Mesenchymal stem cell (in vitro differentiated cells and primary cell): ENCODE data around the gene CXCR3.
"Not testable (repeated sequence)": the region's sequence is repeated elsewhere in the genome, so short reads cannot be mapped to it uniquely, and the experiment has no call there.

Source experiments
- DNase-seq: peaks from one replicate; pipeline ENCODE4 v3.0.0-alpha.2; 2013
- H2AFZ ChIP-seq: one replicate; pipeline ENCODE4 v1.6.1; 2013; ENCODE audit warnings: low read depth, mild to moderate bottlenecking, control low read depth, inconsistent platforms, low read length, moderate library complexity
- H2AK5ac ChIP-seq: 2 replicates; pipeline ENCODE4 v1.6.1; 2013; ENCODE audit warnings: low read length, moderate library complexity, mild to moderate bottlenecking, inconsistent platforms; ENCODE audit not compliant: severe bottlenecking
- H2BK120ac ChIP-seq: one replicate; pipeline ENCODE4 v1.6.1; 2013; ENCODE audit warnings: low read depth, mild to moderate bottlenecking, inconsistent platforms, low read length, moderate library complexity
- H2BK12ac ChIP-seq, 2 experiments: one replicate each; pipeline ENCODE4 v1.6.1; 2013; ENCODE audit warnings: inconsistent platforms in 2 of 2, low read length in 2 of 2, mild to moderate bottlenecking in 2 of 2, moderate library complexity in 2 of 2, control low read depth in 1 of 2
- H2BK15ac ChIP-seq: one replicate; pipeline ENCODE4 v1.6.1; 2013; ENCODE audit warnings: mild to moderate bottlenecking, low read depth, inconsistent platforms; ENCODE audit not compliant: poor library complexity, severe bottlenecking
- H2BK5ac ChIP-seq: 2 replicates; pipeline ENCODE4 v1.6.1; 2013; ENCODE audit warnings: low read depth, mild to moderate bottlenecking, low read length, control low read depth, inconsistent platforms; ENCODE audit not compliant: poor library complexity, severe bottlenecking
- H3K14ac ChIP-seq, 2 experiments: one replicate each; pipeline ENCODE4 v1.6.1; 2013; ENCODE audit warnings: inconsistent platforms in 2 of 2, low read length in 2 of 2, control low read depth in 1 of 2, mild to moderate bottlenecking in 1 of 2, moderate library complexity in 1 of 2
- H3K18ac ChIP-seq, 2 experiments: one replicate each; pipeline ENCODE4 v1.6.1; 2013; ENCODE audit warnings: inconsistent platforms in 2 of 2, low read length in 2 of 2, control low read depth in 1 of 2, low read depth in 1 of 2, mild to moderate bottlenecking in 1 of 2
- H3K23ac ChIP-seq, 2 experiments: one replicate each; pipeline ENCODE4 v1.6.1; 2013; ENCODE audit warnings: inconsistent platforms in 2 of 2, low read length in 2 of 2, mild to moderate bottlenecking in 2 of 2, moderate library complexity in 2 of 2, control low read depth in 1 of 2
- H3K27ac ChIP-seq: 2 replicates; pipeline ENCODE4 v1.5.1; 2013; ENCODE audit warnings: mild to moderate bottlenecking, moderate library complexity, low read length, control low read depth, inconsistent platforms; ENCODE audit not compliant: poor library complexity, severe bottlenecking
- H3K27me3 ChIP-seq, 2 experiments: 2 replicates each; pipeline versions ENCODE4 v1.6.1 to v1.7.0; 2013; ENCODE audit warnings: low read length in 2 of 2, mild to moderate bottlenecking in 2 of 2, moderate library complexity in 2 of 2, control low read depth in 1 of 2, inconsistent platforms in 1 of 2; ENCODE audit not compliant: control insufficient read depth in 1 of 2, insufficient read depth in 1 of 2
- H3K36me3 ChIP-seq, 2 experiments: 2 replicates each; pipeline versions ENCODE4 v1.6.1 to v1.7.0; 2013; ENCODE audit warnings: low read length in 2 of 2, control low read depth in 1 of 2, inconsistent platforms in 1 of 2, low read depth in 1 of 2, mild to moderate bottlenecking in 1 of 2; ENCODE audit not compliant: insufficient read depth in 2 of 2, control insufficient read depth in 1 of 2
- H3K4ac ChIP-seq, 2 experiments: one replicate each; pipeline ENCODE4 v1.6.1; 2013; ENCODE audit warnings: inconsistent platforms in 2 of 2, low read length in 2 of 2, mild to moderate bottlenecking in 2 of 2, moderate library complexity in 2 of 2, control low read depth in 1 of 2, low read depth in 1 of 2
- H3K4me1 ChIP-seq: 2 replicates; pipeline ENCODE4 v1.6.1; 2013; ENCODE audit warnings: low read depth, low read length, control low read depth; ENCODE audit not compliant: control insufficient read depth, insufficient read depth
- H3K4me2 ChIP-seq: 2 replicates; pipeline ENCODE4 v1.6.1; 2013; ENCODE audit warnings: low read length, mild to moderate bottlenecking, inconsistent platforms; ENCODE audit not compliant: poor library complexity, severe bottlenecking
- H3K4me3 ChIP-seq, 2 experiments: 2 replicates each; pipeline versions ENCODE4 v1.5.1 to v1.7.0; 2013; ENCODE audit warnings: low read length in 2 of 2, mild to moderate bottlenecking in 2 of 2, control low read depth in 1 of 2, low read depth in 1 of 2; ENCODE audit not compliant: insufficient read depth in 1 of 2
- H3K79me1 ChIP-seq: replicated peaks from 2 replicates; pipeline ENCODE4 v1.6.1; 2013; ENCODE audit warnings: mild to moderate bottlenecking, control low read depth, low read length, inconsistent platforms; ENCODE audit not compliant: poor library complexity, severe bottlenecking
- H3K9ac ChIP-seq: 2 replicates; pipeline ENCODE4 v1.7.0; 2013; ENCODE audit warnings: mild to moderate bottlenecking, low read length, moderate library complexity
- H3K9me3 ChIP-seq: 2 replicates; pipeline ENCODE4 v1.7.0; 2013; ENCODE audit warnings: mild to moderate bottlenecking, low read length; ENCODE audit not compliant: control insufficient read depth
- H4K8ac ChIP-seq: one replicate; pipeline ENCODE4 v1.6.1; 2013; ENCODE audit warnings: inconsistent platforms, mild to moderate bottlenecking, low read length, moderate library complexity
- H4K91ac ChIP-seq: one replicate; pipeline ENCODE4 v1.6.1; 2013; ENCODE audit warnings: mild to moderate bottlenecking, low read length, inconsistent platforms
- WGBS: methylation state at CpG from one replicate; pipeline ENCODE4 v1.1.7; 2013; ENCODE audit warnings: mixed read lengths; 5-methylcytosine and 5-hydroxymethylcytosine counted together

CXCR3 gene

GRCh38 chrX:71612256-71612655 is 6.1 kb downstream of the CXCR3 start:
- Histone ChIP-seq H3K79me1 (peaks cover 10% of the 10 kb centered on the region), H3K4me1 (no peaks in the 10 kb centered on the region), H3K27ac (no peak overlapping the region), H3K9me3 (peaks cover 20% of the 10 kb centered on the region), H3K9ac (no peak overlapping the region), H2AK5ac (no peak overlapping the region), H3K14ac (no peak overlapping the region), H3K23ac (no peak overlapping the region), H2BK5ac (no peak overlapping the region), H3K18ac (no peak overlapping the region), H3K27me3 (peaks cover 0 to 12% of the 10 kb centered on the region in 2 experiments), H2AFZ (no peak overlapping the region), H3K4me3 (no peak overlapping the region), H2BK12ac (no peak overlapping the region), H4K91ac (no peak overlapping the region), H3K4ac (no peak overlapping the region), H3K4me2 (no peak overlapping the region), H2BK120ac (no peak overlapping the region), H4K8ac (no peak overlapping the region), H3K36me3 (peaks cover 54 to 73% of the 10 kb centered on the region in 2 experiments), H2BK15ac (no peak overlapping the region)
- no peak for DNase-seq
- 97% methylated on average over 4 of the region's 8 CpGs for WGBS

DNA sequence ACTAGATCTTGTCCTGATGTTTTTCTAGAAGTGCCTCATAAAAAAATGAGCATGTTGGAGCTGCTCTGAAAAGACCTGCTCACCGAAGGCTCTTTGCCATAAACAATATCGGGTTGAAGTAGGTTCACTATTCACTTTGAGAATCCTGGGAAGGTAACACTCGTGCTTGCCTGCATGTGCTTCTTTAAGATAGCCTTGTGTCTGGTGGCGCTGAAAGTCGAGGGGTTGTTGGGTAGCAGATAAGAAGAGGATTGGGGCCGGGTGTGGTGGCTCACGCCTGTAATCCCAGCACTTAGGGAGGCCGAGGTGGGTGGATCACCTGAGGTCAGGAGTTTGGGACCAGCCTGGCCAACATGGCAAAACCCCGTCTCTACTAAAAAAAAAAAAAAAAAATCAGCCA is 6.6 kb downstream of the CXCR3 start:
- H2AK5ac ChIP-seq, H3K4me3 ChIP-seq, DNase-seq, H3K9ac ChIP-seq, H2BK5ac ChIP-seq, H3K23ac ChIP-seq, H3K4me2 ChIP-seq, H3K4me1 ChIP-seq, H2BK15ac ChIP-seq, H2BK12ac ChIP-seq, H3K4ac ChIP-seq, H2AFZ ChIP-seq, H4K91ac ChIP-seq, H4K8ac ChIP-seq, H2BK120ac ChIP-seq, H3K18ac ChIP-seq, H3K27ac ChIP-seq, H3K14ac ChIP-seq: not testable (repeated sequence)
- WGBS = 92% methylated on average over 3 of the region's 9 CpGs
- H3K36me3 ChIP-seq = peaks cover 52 to 78% of the 10 kb centered on the region in 2 experiments
- peaks cover 12% of the 10 kb centered on the region for H3K79me1 ChIP-seq
- H3K9me3 ChIP-seq = peaks cover 21% of the 10 kb centered on the region
- peaks cover 0 to 12% of the 10 kb centered on the region in 2 experiments for H3K27me3 ChIP-seq

GRCh38 chrX:71609095-71609750 is 9.1 kb downstream of the CXCR3 start:
- DNase-seq = no peak
- no peak overlapping the region for H2BK15ac ChIP-seq
- H2AK5ac ChIP-seq = no peak overlapping the region
- H3K9ac ChIP-seq = no peak overlapping the region
- H3K18ac ChIP-seq = no peak overlapping the region
- H3K27ac ChIP-seq = no peak overlapping the region
- H2BK120ac ChIP-seq = no peak overlapping the region
- H3K9me3 ChIP-seq = peaks cover 34% of the 10 kb centered on the region
- H2BK12ac ChIP-seq = no peak overlapping the region
- no peak overlapping the region for H3K23ac ChIP-seq
- H3K14ac ChIP-seq = no peak overlapping the region
- WGBS = 90% methylated on average over 2 of the region's 3 CpGs
- H4K91ac ChIP-seq = no peak overlapping the region
- no peaks in the 10 kb centered on the region for H3K4me1 ChIP-seq
- no peak overlapping the region for H2BK5ac ChIP-seq
- no peaks in the 10 kb centered on the region for H3K27me3 ChIP-seq
- peaks cover 46 to 88% of the 10 kb centered on the region in 2 experiments for H3K36me3 ChIP-seq
- no peak overlapping the region for H3K4me2 ChIP-seq
- peaks cover 11% of the 10 kb centered on the region for H3K79me1 ChIP-seq
- no peak overlapping the region for H3K4me3 ChIP-seq
- H3K4ac ChIP-seq = no peak overlapping the region
- no peak overlapping the region for H4K8ac ChIP-seq
- H2AFZ ChIP-seq = no peak overlapping the region

DNA sequence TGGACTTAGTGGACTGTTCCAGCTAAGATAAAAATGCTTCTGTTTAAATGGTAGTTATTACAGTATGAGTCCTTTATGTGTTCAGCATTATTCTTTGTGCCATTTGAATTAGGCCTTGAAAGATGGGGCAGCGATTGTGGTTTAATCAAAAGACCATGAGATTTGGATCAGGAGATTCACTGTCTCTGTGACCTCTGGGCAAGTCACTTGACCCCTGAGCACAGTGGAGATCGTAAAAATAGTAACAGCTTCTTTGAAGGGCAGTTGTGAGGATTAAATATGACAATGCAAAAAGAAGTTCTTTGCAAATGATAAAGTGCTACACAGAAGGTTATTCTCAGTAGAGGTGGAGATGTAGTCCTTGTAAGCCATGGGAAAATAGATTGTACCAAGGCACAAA is 10.8 kb downstream of the CXCR3 start:
- Histone ChIP-seq H3K4ac (no peak overlapping the region), H3K36me3 (peaks cover 39 to 87% of the 10 kb centered on the region in 2 experiments), H3K27me3 (no peaks in the 10 kb centered on the region), H3K4me2 (no peak overlapping the region), H3K9ac (no peak overlapping the region), H3K27ac (no peak overlapping the region), H4K8ac (no peak overlapping the region), H2AFZ (no peak overlapping the region), H4K91ac (no peak overlapping the region), H3K14ac (no peak overlapping the region), H3K79me1 (peaks cover 11% of the 10 kb centered on the region), H3K18ac (no peak overlapping the region), H3K9me3 (peaks cover 47% of the 10 kb centered on the region), H2BK5ac (no peak overlapping the region), H3K4me1 (no peaks in the 10 kb centered on the region), H2BK15ac (no peak overlapping the region), H3K23ac (no peak overlapping the region), H2AK5ac (no peak overlapping the region), H3K4me3 (no peak overlapping the region), H2BK120ac (no peak overlapping the region), H2BK12ac (no peak overlapping the region)
- 76% methylated on average over 2 of the region's 2 CpGs for WGBS
- DNase-seq = no peak
